Caco-2 (cell line): ENCODE results near the gene SHKBP1. TPM values are rescaled to one million over a fixed set of nuclear protein-coding genes. Genes with fewer than 3 reads are reported as not detected.

Experiments used
- BruUV-seq: library from RNA; stranded (reverse); fragments of 400-500 nt; replicated peaks from 2 replicates; lab custom pipeline; 2021; lab: Mats Ljungman, UMichigan
- CTCF ChIA-PET: fragments of 300-600 bp; sonication (Branson Sonifier 250); formaldehyde crosslinking; loops from one replicate; lab custom pipeline; 2022; ENCODE audit warnings: antibody characterized with exemption; lab: Charles Lee
- POLR2A ChIA-PET: fragments of 300-600 bp; sonication (Branson Sonifier 250); formaldehyde crosslinking; loops from one replicate; lab custom pipeline; 2022; ENCODE audit warnings: antibody characterized with exemption; lab: Charles Lee
- DNase-seq, 2 experiments: peaks; one replicate each; pipeline versions ENCODE4 v3.0.0 to v3.0.0-alpha.2; 2020 to 2022
- H3K27me3 ChIP-seq: replicated peaks from 2 replicates; pipeline ENCODE4 v1.6.0; 2011; ENCODE audit warnings: low read length; ENCODE audit not compliant: control insufficient read depth, insufficient read depth
- H3K36me3 ChIP-seq: 2 replicates; pipeline ENCODE4 v1.5.1; 2011; ENCODE audit warnings: low read length; ENCODE audit not compliant: control insufficient read depth, insufficient read depth
- H3K4me1 ChIP-seq: fragments of 250-450 bp; sonication (Bioruptor Pico); 2 replicates; pipeline ENCODE4 v1.5.1; 2020; ENCODE audit warnings: mild to moderate bottlenecking
- H3K4me3 ChIP-seq: 2 replicates; pipeline ENCODE4 v1.5.1; 2011; ENCODE audit warnings: low read depth, mild to moderate bottlenecking, control low read depth, low read length
- H3K9me3 ChIP-seq: fragments of 250-450 bp; sonication (Bioruptor Pico); 2 replicates; pipeline ENCODE4 v1.5.1; 2020; ENCODE audit warnings: mild to moderate bottlenecking, moderate library complexity
- H3K27ac Mint-ChIP-seq: one replicate; pipeline ENCODE4 v1.8.0; 2022; ENCODE audit warnings: mixed read lengths; ENCODE audit not compliant: unreplicated experiment
- H3K27me3 Mint-ChIP-seq: one replicate; pipeline ENCODE4 v1.8.0; 2022; ENCODE audit warnings: mixed read lengths; ENCODE audit not compliant: insufficient read depth, unreplicated experiment
- H3K36me3 Mint-ChIP-seq: one replicate; pipeline ENCODE4 v1.8.0; 2022; ENCODE audit warnings: mild to moderate bottlenecking, mixed read lengths; ENCODE audit not compliant: insufficient read depth, unreplicated experiment
- H3K4me1 Mint-ChIP-seq: one replicate; pipeline ENCODE4 v1.8.0; 2022; ENCODE audit warnings: low read depth, mixed read lengths; ENCODE audit not compliant: unreplicated experiment
- H3K4me3 Mint-ChIP-seq: one replicate; pipeline ENCODE4 v1.8.0; 2022; ENCODE audit warnings: mild to moderate bottlenecking, moderate library complexity, mixed read lengths; ENCODE audit not compliant: unreplicated experiment
- H3K9me3 Mint-ChIP-seq: one replicate; pipeline ENCODE4 v1.8.0; 2022; ENCODE audit warnings: mixed read lengths; ENCODE audit not compliant: unreplicated experiment
- CTCF ChIP-seq, 2 experiments: fragments of 200-600 bp in 1 of 2; IDR thresholded peaks; 1 replicate in 1 of 2; 2 replicates in 1 of 2; pipeline versions ENCODE4 v1.5.1 to v1.8.0; 2011 to 2022; ENCODE audit warnings: antibody characterized with exemption in 1 of 2, control low read depth in 1 of 2, inconsistent platforms in 1 of 2, low read depth in 1 of 2, low read length in 1 of 2, mild to moderate bottlenecking in 1 of 2, moderate library complexity in 1 of 2; ENCODE audit not compliant: insufficient read depth in 1 of 2, severe bottlenecking in 1 of 2, unreplicated experiment in 1 of 2
- intact Hi-C: fragments of 100-400 bp; cut with micrococcal nuclease; formaldehyde crosslinking; loops from one replicate; pipeline ENCODE4 v1.10.0; 2022; ENCODE audit not compliant: unreplicated experiment
- total RNA-seq: library from RNA; stranded (reverse); gene quantifications from 2 replicates; pipeline ENCODE4 v1.2.3, GENCODE V29; 2022

The SHKBP1 gene
- total RNA-seq, 1 experiment from 2014 or later = 82.6 TPM

- Mint-ChIP-seq H3K27ac (peak overlapping the region; percentile 72), H3K4me3 (peak overlapping the region; percentile 87), H3K4me1 (peaks cover 52% of the 10 kb centered on the region), H3K27me3 (peaks cover 11% of the 10 kb centered on the region), H3K36me3 (peaks cover 28% of the 10 kb centered on the region), H3K9me3 (no peaks in the 10 kb centered on the region)
- TF ChIP-seq CTCF (IDR thresholded peaks at IDR 0.05; ENCODE audit: insufficient read depth in 1 of 2, low read depth in 1 of 2, low read length in 1 of 2, severe bottlenecking in 1 of 2, unreplicated experiment in 1 of 2) = peak in 1 of 2 experiments; percentile 12
- ChIA-PET CTCF (interaction anchor here (0.6 to 4.3 kb wide), 28 partner anchors 10 to 760 kb away, joined by 3 to 45 read pairs (median 4); partner anchors contain the start of genes BLVRB and RAB4B), POLR2A (interaction anchor here (0.6 to 2.1 kb wide), 8 partner anchors 11 to 377 kb away, joined by 3 to 10 read pairs (median 4); partner anchors contain the start of genes BLVRB, CCNP, COQ8B and ITPKC)
- Histone ChIP-seq H3K4me3 (peak overlapping the region; percentile 24), H3K27me3 (no peaks in the 10 kb centered on the region; the same call in 1 of the 2 replicates), H3K36me3 (no peaks in the 10 kb centered on the region), H3K9me3 (no peaks in the 10 kb centered on the region), H3K4me1 (peaks cover 54% of the 10 kb centered on the region)
- peak; percentile 100 for DNase-seq
- intact Hi-C loops = loop anchor here (1.0 to 5.0 kb wide), 4 partner anchors 11 to 296 kb away; partner anchors contain the start of genes BLVRB and SPTBN4
- BruUV-seq = TSS peak; percentile 65
These were observed 26.9 kb downstream of the SHKBP1 start for GRCh38 chr19:40603389-40604170.

- H3K4me1 ChIP-seq = peaks cover 54% of the 10 kb centered on the region
These were observed 27.5 kb downstream of the SHKBP1 start for GRCh38 chr19:40604171-40604646.

More at GRCh38 chr19:40604171-40604646, 27.5 kb downstream of the SHKBP1 start:
- H3K36me3 ChIP-seq = no peaks in the 10 kb centered on the region
- peak overlapping the region; percentile 72 for H3K27ac Mint-ChIP-seq
- ChIA-PET POLR2A (interaction anchor here (0.6 to 2.1 kb wide), 7 partner anchors 29 to 377 kb away, joined by 3 to 10 read pairs (median 4); partner anchors contain the start of genes BLVRB, CCNP, COQ8B and ITPKC), CTCF (interaction anchor here (0.6 to 4.3 kb wide), 25 partner anchors 10 to 759 kb away, joined by 3 to 45 read pairs (median 5); partner anchors contain the start of genes BLVRB and RAB4B)
- no TSS peak for BruUV-seq
- H3K4me1 Mint-ChIP-seq = peaks cover 56% of the 10 kb centered on the region
- H3K9me3 ChIP-seq = no peaks in the 10 kb centered on the region
- peak overlapping the region; percentile 55 for H3K4me3 ChIP-seq
- intact Hi-C loops = loop anchor here (2.0 to 5.0 kb wide), 3 partner anchors 33 to 297 kb away; partner anchors contain the start of genes BLVRB and SPTBN4
- no peaks in the 10 kb centered on the region for H3K9me3 Mint-ChIP-seq
- peak overlapping the region; percentile 87 for H3K4me3 Mint-ChIP-seq
- peak in 1 of 2 experiments; percentile 42 for DNase-seq
- TF ChIP-seq CTCF (IDR thresholded peaks at IDR 0.05; ENCODE audit: insufficient read depth in 1 of 2, low read depth in 1 of 2, low read length in 1 of 2, severe bottlenecking in 1 of 2, unreplicated experiment in 1 of 2) = no peak
- H3K36me3 Mint-ChIP-seq = peaks cover 28% of the 10 kb centered on the region
- no peaks in the 10 kb centered on the region; the same call in 1 of the 2 replicates for H3K27me3 ChIP-seq
- peaks cover 11% of the 10 kb centered on the region for H3K27me3 Mint-ChIP-seq
